Duodenal mucosa (tissue), 2 donors: ENCODE data around the gene MAGI2.

Experiments used
- H3K27ac ChIP-seq: one replicate; pipeline ENCODE4 v1.7.0; 2013; ENCODE audit warnings: low read depth, low read length
- H3K27me3 ChIP-seq, 2 donors: one replicate each; pipeline ENCODE4 v1.7.0; 2013; ENCODE audit warnings: low read length in 2 of 2, control low read depth in 1 of 2; ENCODE audit not compliant: insufficient read depth in 2 of 2, control insufficient read depth in 1 of 2
- H3K36me3 ChIP-seq, 2 donors: one replicate each; pipeline ENCODE4 v1.7.0; 2013; ENCODE audit warnings: low read length in 2 of 2, control low read depth in 1 of 2; ENCODE audit not compliant: insufficient read depth in 2 of 2, control insufficient read depth in 1 of 2
- H3K4me1 ChIP-seq, 2 donors: one replicate each; pipeline ENCODE4 v1.7.0; 2013; ENCODE audit warnings: low read length in 2 of 2, control low read depth in 1 of 2; ENCODE audit not compliant: insufficient read depth in 2 of 2, control insufficient read depth in 1 of 2
- H3K4me3 ChIP-seq, 2 donors: one replicate each; pipeline ENCODE4 v1.7.0; 2013; ENCODE audit warnings: low read length in 2 of 2, low read depth in 1 of 2
- H3K9ac ChIP-seq, 2 donors: one replicate each; pipeline ENCODE4 v1.7.0; 2013; ENCODE audit warnings: low read length in 2 of 2, low read depth in 1 of 2
- H3K9me3 ChIP-seq, 2 donors: one replicate each; pipeline ENCODE4 v1.7.0; 2013; ENCODE audit warnings: low read length in 2 of 2, control low read depth in 1 of 2; ENCODE audit not compliant: control insufficient read depth in 1 of 2

MAGI2 gene

GRCh38 chr7:79298145-79298760 lies 155.2 kb downstream of the MAGI2 start:
- H3K27ac ChIP-seq: no peak overlapping the region
- H3K9ac ChIP-seq: no peak overlapping the region

DNA sequence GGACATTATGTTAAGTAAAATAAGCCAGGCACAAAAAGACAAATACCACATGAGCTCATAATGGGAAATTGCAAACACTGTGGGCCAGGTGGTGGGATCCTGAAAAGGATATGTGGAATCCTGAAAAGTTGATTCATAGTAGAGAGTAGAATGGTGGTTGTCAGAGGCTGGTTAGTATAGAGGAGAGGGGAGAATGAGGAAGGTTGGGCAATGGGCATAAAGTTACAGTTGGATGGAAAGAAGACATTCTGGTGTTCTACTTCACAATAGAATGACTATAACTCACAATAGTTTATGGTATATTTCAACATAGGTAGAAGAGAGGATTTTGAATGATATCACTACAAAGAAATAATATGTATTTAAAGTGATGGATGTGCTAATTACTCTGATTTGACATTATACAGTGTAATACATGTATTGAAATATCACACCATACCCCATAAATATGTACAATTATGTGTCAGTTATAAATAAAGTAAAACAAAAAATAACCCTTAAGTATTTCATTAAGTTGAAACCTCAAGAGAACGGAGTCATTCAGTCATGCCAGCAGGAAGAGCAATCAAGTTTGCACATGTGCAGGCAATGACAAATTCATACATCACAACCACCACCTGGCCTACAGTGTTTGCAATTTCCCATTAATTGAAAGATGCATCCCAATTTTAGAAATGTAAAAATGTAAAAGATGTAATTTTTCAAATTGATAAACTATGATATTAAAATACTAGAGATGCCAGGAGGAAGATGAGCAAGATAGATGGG lies 156.7 kb downstream of the MAGI2 start:
- Histone ChIP-seq H3K36me3 (no peaks in the 10 kb centered on the region), H3K9me3 (no peaks in the 10 kb centered on the region), H3K27me3 (no peaks in the 10 kb centered on the region), H3K4me3 (no peak overlapping the region), H3K27ac (no peak overlapping the region), H3K4me1 (no peaks in the 10 kb centered on the region), H3K9ac (no peak overlapping the region)

More at GRCh38 chr7:79298145-79298760, 155.2 kb downstream of the MAGI2 start:
- Histone ChIP-seq H3K27me3 (no peaks in the 10 kb centered on the region), H3K4me3 (no peak overlapping the region), H3K4me1 (no peaks in the 10 kb centered on the region), H3K9me3 (no peaks in the 10 kb centered on the region), H3K36me3 (no peaks in the 10 kb centered on the region)

- no peaks in the 10 kb centered on the region for H3K27me3 ChIP-seq
- H3K4me3 ChIP-seq: no peak overlapping the region
- no peaks in the 10 kb centered on the region for H3K36me3 ChIP-seq
- H3K9ac ChIP-seq: no peak overlapping the region
- H3K27ac ChIP-seq: no peak overlapping the region
- H3K4me1 ChIP-seq: no peaks in the 10 kb centered on the region
- H3K9me3 ChIP-seq: no peaks in the 10 kb centered on the region
These were observed 159.8 kb downstream of the MAGI2 start for GRCh38 chr7:79293655-79294142.

- Histone ChIP-seq H3K27me3 (no peaks in the 10 kb centered on the region), H3K9me3 (no peaks in the 10 kb centered on the region), H3K27ac (no peak overlapping the region), H3K4me3 (no peak overlapping the region), H3K4me1 (no peaks in the 10 kb centered on the region), H3K9ac (no peak overlapping the region), H3K36me3 (no peaks in the 10 kb centered on the region)
These were observed 160.6 kb downstream of the MAGI2 start for GRCh38 chr7:79292834-79293233.

GRCh38 chr7:79291498-79291865 lies 162.0 kb downstream of the MAGI2 start:
- H3K36me3 ChIP-seq: no peaks in the 10 kb centered on the region
- no peak overlapping the region for H3K4me3 ChIP-seq
- H3K27ac ChIP-seq: no peak overlapping the region
- no peak overlapping the region for H3K9ac ChIP-seq
- no peaks in the 10 kb centered on the region for H3K9me3 ChIP-seq
- no peaks in the 10 kb centered on the region for H3K27me3 ChIP-seq
- H3K4me1 ChIP-seq: no peaks in the 10 kb centered on the region

GRCh38 chr7:79290841-79291497 lies 162.5 kb downstream of the MAGI2 start:
- Histone ChIP-seq H3K9ac (no peak overlapping the region), H3K4me3 (no peak overlapping the region), H3K9me3 (no peaks in the 10 kb centered on the region), H3K4me1 (no peaks in the 10 kb centered on the region), H3K27ac (no peak overlapping the region), H3K36me3 (no peaks in the 10 kb centered on the region), H3K27me3 (no peaks in the 10 kb centered on the region)

GRCh38 chr7:79290398-79290797 lies 163.1 kb downstream of the MAGI2 start:
- H3K4me1 ChIP-seq: no peaks in the 10 kb centered on the region
- H3K27me3 ChIP-seq: no peaks in the 10 kb centered on the region
- H3K36me3 ChIP-seq: no peaks in the 10 kb centered on the region
- H3K9ac ChIP-seq: no peak overlapping the region
- H3K4me3 ChIP-seq: no peak overlapping the region
- no peak overlapping the region for H3K27ac ChIP-seq
- H3K9me3 ChIP-seq: no peaks in the 10 kb centered on the region

- Histone ChIP-seq H3K4me3 (no peak overlapping the region), H3K27me3 (no peaks in the 10 kb centered on the region), H3K36me3 (no peaks in the 10 kb centered on the region)
These were observed 164.8 kb downstream of the MAGI2 start for GRCh38 chr7:79288655-79289054.

GRCh38 chr7:79287981-79288380 lies 165.5 kb downstream of the MAGI2 start:
- no peak overlapping the region for H3K9ac ChIP-seq
- no peak overlapping the region for H3K4me3 ChIP-seq
- H3K36me3 ChIP-seq: no peaks in the 10 kb centered on the region
- no peak overlapping the region for H3K27ac ChIP-seq
- H3K27me3 ChIP-seq: no peaks in the 10 kb centered on the region
- H3K9me3 ChIP-seq: no peaks in the 10 kb centered on the region
- no peaks in the 10 kb centered on the region for H3K4me1 ChIP-seq

More at GRCh38 chr7:79288655-79289054, 164.8 kb downstream of the MAGI2 start:
- Histone ChIP-seq H3K4me1 (no peaks in the 10 kb centered on the region), H3K27ac (no peak overlapping the region), H3K9me3 (no peaks in the 10 kb centered on the region), H3K9ac (no peak overlapping the region)

DNA sequence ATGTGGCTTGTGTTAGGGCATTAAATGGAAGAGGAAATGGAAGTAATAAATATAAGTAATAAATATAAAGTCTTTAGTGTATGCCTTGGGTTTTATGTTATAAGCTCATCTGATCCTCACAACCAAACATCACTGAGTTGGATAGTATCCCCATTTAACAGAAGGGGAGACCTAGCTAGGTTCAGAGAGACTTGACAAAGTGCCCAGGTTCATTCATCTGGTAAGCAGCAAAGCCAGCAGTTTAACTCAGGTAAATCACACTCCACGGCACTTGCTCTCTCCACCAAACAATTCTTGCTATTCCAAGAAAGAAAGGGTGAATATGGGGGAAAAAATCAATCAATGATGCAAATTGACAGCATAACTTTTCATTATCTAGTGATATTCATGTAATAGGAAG lies 167.3 kb downstream of the MAGI2 start:
- no peaks in the 10 kb centered on the region for H3K9me3 ChIP-seq
- no peaks in the 10 kb centered on the region for H3K36me3 ChIP-seq
- no peak overlapping the region for H3K4me3 ChIP-seq
- H3K27ac ChIP-seq: no peak overlapping the region
- no peaks in the 10 kb centered on the region for H3K4me1 ChIP-seq
- H3K9ac ChIP-seq: no peak overlapping the region
- H3K27me3 ChIP-seq: no peaks in the 10 kb centered on the region
